AG10803 (cell line): Measurements from ENCODE around the gene NTRK1.

Experiments
- DNase-seq: peaks from one replicate; pipeline ENCODE4 v3.0.0; 2010; ENCODE audit warnings: low read depth
- H3K4me3 ChIP-seq: 2 replicates; pipeline ENCODE4 v1.5.1; 2011; ENCODE audit warnings: mild to moderate bottlenecking, low read length, control low read depth
- TF ChIP-seq, protein P1 (sequence below): conservative IDR thresholded peaks from 2 replicates; pipeline ENCODE4 v1.5.1; 2011; ENCODE audit warnings: mild to moderate bottlenecking, low read length, control low read depth, inconsistent platforms

The NTRK1 gene

GRCh38 chr1:156868341-156868740 lies 7.7 kb downstream of the NTRK1 start:
- no peak for DNase-seq
- TF ChIP-seq, protein P1, sequence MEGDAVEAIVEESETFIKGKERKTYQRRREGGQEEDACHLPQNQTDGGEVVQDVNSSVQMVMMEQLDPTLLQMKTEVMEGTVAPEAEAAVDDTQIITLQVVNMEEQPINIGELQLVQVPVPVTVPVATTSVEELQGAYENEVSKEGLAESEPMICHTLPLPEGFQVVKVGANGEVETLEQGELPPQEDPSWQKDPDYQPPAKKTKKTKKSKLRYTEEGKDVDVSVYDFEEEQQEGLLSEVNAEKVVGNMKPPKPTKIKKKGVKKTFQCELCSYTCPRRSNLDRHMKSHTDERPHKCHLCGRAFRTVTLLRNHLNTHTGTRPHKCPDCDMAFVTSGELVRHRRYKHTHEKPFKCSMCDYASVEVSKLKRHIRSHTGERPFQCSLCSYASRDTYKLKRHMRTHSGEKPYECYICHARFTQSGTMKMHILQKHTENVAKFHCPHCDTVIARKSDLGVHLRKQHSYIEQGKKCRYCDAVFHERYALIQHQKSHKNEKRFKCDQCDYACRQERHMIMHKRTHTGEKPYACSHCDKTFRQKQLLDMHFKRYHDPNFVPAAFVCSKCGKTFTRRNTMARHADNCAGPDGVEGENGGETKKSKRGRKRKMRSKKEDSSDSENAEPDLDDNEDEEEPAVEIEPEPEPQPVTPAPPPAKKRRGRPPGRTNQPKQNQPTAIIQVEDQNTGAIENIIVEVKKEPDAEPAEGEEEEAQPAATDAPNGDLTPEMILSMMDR = no peak
- H3K4me3 ChIP-seq = no peak overlapping the region

- no peak overlapping the region for H3K4me3 ChIP-seq
- TF ChIP-seq, protein P1 = no peak
- DNase-seq = no peak
These were observed 8.8 kb downstream of the NTRK1 start for GRCh38 chr1:156869455-156869854.

GRCh38 chr1:156873659-156874058 lies 13.0 kb downstream of the NTRK1 start:
- no peak overlapping the region for H3K4me3 ChIP-seq
- DNase-seq = no peak
- TF ChIP-seq, protein P1 = no peak

- DNase-seq = no peak
- TF ChIP-seq, protein P1 = no peak
- H3K4me3 ChIP-seq = no peak overlapping the region
These were observed 13.5 kb downstream of the NTRK1 start for GRCh38 chr1:156874142-156874541.

DNA sequence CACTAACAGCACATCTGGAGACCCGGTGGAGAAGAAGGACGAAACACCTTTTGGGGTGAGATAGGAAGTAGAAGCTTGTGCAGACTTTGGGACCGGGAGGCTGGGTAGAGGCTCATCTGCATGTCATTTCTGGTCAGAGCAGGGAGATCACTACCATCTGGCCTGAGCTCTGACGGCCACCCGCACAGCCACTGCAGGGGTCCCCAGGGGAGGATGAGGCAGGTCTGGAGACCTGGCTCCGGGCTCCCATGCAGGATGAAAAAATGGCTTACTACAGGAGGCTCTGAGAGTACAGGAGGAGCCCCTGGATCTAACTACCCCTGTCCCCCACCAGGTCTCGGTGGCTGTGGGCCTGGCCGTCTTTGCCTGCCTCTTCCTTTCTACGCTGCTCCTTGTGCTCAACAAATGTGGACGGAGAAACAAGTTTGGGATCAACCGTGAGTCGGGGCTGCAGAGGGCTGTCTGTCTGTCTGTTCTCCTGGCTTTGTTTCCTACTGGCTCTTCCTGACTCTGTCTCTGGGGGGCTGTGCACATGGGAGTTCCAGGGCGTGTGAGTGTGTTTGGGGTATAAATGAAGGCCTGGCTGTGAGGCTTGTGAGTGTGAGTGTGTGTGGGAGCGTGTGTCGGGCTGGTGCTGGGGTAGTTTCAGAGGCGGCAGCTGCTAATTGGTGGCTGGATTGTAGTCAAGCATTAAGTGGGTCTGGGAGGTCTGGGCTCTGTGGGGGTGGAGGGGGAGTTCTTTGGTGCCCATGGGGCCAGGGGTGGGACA lies 14.1 kb downstream of the NTRK1 start:
- no peak for DNase-seq
- TF ChIP-seq, protein P1 = no peak

GRCh38 chr1:156875341-156875615 lies 14.6 kb downstream of the NTRK1 start:
- TF ChIP-seq, protein P1 = no peak
- DNase-seq = no peak
- no peak overlapping the region for H3K4me3 ChIP-seq

More for the DNA sequence above, 14.1 kb downstream of the NTRK1 start:
- H3K4me3 ChIP-seq = no peak overlapping the region

DNA sequence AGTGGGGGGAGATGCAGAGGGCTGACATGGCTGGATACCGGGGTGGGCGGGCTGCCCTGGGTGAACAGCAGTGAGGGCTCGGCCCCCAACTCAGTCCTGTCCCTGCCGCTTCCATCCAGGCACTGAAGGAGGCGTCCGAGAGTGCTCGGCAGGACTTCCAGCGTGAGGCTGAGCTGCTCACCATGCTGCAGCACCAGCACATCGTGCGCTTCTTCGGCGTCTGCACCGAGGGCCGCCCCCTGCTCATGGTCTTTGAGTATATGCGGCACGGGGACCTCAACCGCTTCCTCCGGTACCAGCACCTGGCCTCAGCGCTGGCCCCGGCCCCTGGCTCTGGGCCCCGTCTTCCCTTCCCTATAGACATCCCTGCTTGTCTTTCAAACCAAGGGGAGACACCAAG lies 15.6 kb downstream of the NTRK1 start:
- DNase-seq = no peak
- TF ChIP-seq, protein P1 = peak; percentile 7; the same call in 1 of the 2 replicates
- no peak overlapping the region for H3K4me3 ChIP-seq
